ENCODE measurements around the gene DGKZ.

Gene DGKZ

DNA sequence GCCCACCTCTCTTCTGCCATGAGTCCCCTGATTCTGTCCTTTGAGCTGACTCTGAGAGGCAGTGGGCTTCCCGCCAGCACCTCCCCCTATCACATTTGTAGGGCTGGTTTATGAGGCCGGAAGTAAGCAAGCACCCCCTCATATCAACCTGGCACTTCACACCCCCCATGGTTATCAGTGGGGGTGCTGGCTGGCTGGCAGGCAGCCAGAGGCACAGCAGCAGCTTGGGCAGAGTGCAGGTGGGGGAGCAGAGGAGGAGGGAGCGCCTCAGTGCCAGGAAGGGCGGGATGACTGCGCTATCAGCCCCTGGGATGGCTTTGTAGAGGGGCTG lies 67.2 kb downstream of the DGKZ start:
- Histone ChIP-seq H3K27me3 (no peaks in the 10 kb centered on the region), H3K4me1 (no peaks in the 10 kb centered on the region), H3K9me3 (no peaks in the 10 kb centered on the region), H3K27ac (no peak overlapping the region), H3K36me3 (peaks cover 43 to 81% (median 61%) of the 10 kb centered on the region in 3 donors), H3K4me3 (no peak overlapping the region)
- intact Hi-C loops (cut with DNase I; ENCODE audit: low total_unique reads), result no loop called here
- TF ChIP-seq, protein P1, sequence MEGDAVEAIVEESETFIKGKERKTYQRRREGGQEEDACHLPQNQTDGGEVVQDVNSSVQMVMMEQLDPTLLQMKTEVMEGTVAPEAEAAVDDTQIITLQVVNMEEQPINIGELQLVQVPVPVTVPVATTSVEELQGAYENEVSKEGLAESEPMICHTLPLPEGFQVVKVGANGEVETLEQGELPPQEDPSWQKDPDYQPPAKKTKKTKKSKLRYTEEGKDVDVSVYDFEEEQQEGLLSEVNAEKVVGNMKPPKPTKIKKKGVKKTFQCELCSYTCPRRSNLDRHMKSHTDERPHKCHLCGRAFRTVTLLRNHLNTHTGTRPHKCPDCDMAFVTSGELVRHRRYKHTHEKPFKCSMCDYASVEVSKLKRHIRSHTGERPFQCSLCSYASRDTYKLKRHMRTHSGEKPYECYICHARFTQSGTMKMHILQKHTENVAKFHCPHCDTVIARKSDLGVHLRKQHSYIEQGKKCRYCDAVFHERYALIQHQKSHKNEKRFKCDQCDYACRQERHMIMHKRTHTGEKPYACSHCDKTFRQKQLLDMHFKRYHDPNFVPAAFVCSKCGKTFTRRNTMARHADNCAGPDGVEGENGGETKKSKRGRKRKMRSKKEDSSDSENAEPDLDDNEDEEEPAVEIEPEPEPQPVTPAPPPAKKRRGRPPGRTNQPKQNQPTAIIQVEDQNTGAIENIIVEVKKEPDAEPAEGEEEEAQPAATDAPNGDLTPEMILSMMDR (IDR thresholded peaks at IDR 0.05), result no peak
- DNase-seq, result no peak

DNA sequence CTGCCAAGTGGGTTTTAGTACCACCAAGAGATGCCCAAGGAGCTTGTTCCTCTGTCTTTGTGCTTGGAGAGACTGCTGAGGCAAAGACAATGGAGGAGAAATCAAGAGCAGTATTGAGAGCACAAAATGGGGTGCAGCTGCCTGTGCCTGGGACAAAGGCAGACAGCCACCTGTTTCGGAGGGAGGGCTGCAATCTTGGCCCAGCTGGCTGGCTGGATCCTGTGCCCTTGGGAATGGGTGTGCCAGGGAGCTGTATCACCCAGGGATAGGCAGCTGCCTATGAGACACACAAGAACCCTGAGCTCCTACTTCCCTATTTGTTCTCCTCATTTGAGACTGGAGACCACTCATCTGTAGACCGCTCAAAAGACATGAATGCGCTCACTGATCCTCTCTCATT lies 67.6 kb downstream of the DGKZ start:
- no peaks in the 10 kb centered on the region for H3K4me1 ChIP-seq
- intact Hi-C loops (cut with DNase I; ENCODE audit: low total_unique reads), result no loop called here
- no peak for DNase-seq
- no peak overlapping the region for H3K4me3 ChIP-seq
- no peaks in the 10 kb centered on the region for H3K27me3 ChIP-seq
- H3K9me3 ChIP-seq, result no peaks in the 10 kb centered on the region
- H3K36me3 ChIP-seq, result peaks cover 38 to 77% (median 57%) of the 10 kb centered on the region in 3 donors
- TF ChIP-seq, protein P1 (IDR thresholded peaks at IDR 0.05), result no peak
- no peak overlapping the region for H3K27ac ChIP-seq

DNA sequence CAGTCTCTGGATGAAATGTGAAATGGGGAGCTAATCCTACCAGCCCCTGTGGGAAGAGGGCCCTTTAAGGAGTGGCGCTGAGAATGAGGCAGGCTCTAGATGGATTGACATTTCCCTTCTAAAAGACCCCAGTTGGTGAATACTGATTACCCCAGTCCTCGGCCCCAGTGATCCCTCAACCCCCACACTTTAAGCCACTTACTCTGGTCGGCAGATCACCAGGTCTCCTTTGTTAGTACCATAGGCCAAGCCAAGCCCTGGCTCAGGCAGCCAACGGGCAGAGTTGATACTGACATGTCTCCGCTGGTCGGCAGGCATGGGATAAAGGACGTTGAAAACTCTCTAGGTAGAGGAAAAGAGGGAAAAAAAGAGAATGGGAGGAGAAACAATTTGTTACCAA lies 70.4 kb downstream of the DGKZ start:
- intact Hi-C loops (cut with DNase I; ENCODE audit: low total_unique reads), result no loop called here
- Histone ChIP-seq H3K27me3 (no peaks in the 10 kb centered on the region), H3K4me1 (no peaks in the 10 kb centered on the region), H3K4me3 (no peak overlapping the region), H3K36me3 (peaks cover 49 to 76% (median 54%) of the 10 kb centered on the region in 3 donors), H3K9me3 (no peaks in the 10 kb centered on the region), H3K27ac (no peak overlapping the region)
- TF ChIP-seq, protein P1 (IDR thresholded peaks at IDR 0.05), result no peak
- DNase-seq, result no peak

DNA sequence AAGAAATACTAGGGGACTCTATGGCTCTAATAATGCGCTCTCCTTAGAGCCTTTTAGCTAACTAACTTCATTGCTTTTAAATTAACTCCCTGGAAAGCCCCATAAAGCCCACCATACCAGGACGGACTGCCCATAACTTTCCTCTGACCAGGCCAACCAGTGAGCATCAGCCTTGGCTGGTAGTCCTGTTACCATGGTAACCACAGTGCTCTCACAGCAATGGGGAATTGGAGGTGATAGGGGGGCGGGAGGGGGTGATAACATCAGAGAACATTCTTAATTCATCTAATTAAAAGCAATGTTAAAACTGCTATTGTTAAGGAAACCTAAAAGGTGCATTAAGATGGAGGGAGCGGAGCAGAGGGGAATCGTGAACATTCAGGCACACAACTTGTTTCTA lies 71.5 kb downstream of the DGKZ start:
- DNase-seq, result no peak
- H3K9me3 ChIP-seq, result no peaks in the 10 kb centered on the region
- no peaks in the 10 kb centered on the region for H3K27me3 ChIP-seq
- TF ChIP-seq, protein P1 (IDR thresholded peaks at IDR 0.05), result no peak
- peaks cover 45 to 68% (median 47%) of the 10 kb centered on the region in 3 donors for H3K36me3 ChIP-seq
- no peak overlapping the region for H3K27ac ChIP-seq
- H3K4me1 ChIP-seq, result no peaks in the 10 kb centered on the region
- intact Hi-C loops (cut with DNase I; ENCODE audit: low total_unique reads), result no loop called here
- H3K4me3 ChIP-seq, result no peak overlapping the region

DNA sequence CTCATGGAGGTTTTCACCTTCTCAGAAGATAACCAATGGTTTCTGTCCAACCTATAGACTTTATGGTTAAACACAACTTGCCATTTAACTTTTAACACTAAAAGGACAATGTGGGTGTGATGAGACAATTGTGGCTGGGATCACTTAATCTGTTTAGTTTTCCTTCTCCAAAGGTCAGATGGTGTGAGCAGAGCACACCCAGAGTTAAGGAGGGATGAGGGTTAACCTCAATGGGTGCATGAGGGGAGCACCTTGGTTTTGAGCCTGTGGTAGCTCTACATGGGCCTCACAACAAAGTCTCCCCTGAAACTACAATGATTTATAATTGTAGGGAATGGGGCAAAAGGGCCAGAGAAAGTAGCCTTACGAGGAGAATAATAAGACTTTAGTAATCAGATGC lies 73.2 kb downstream of the DGKZ start:
- H3K27me3 ChIP-seq, result no peaks in the 10 kb centered on the region
- no peak overlapping the region for H3K4me3 ChIP-seq
- no peak overlapping the region for H3K27ac ChIP-seq
- intact Hi-C loops (cut with DNase I; ENCODE audit: low total_unique reads), result no loop called here
- H3K36me3 ChIP-seq, result peaks cover 29 to 60% (median 31%) of the 10 kb centered on the region in 3 donors
- H3K4me1 ChIP-seq, result no peaks in the 10 kb centered on the region
- TF ChIP-seq, protein P1 (IDR thresholded peaks at IDR 0.05), result no peak
- no peak for DNase-seq
- no peaks in the 10 kb centered on the region for H3K9me3 ChIP-seq

DNA sequence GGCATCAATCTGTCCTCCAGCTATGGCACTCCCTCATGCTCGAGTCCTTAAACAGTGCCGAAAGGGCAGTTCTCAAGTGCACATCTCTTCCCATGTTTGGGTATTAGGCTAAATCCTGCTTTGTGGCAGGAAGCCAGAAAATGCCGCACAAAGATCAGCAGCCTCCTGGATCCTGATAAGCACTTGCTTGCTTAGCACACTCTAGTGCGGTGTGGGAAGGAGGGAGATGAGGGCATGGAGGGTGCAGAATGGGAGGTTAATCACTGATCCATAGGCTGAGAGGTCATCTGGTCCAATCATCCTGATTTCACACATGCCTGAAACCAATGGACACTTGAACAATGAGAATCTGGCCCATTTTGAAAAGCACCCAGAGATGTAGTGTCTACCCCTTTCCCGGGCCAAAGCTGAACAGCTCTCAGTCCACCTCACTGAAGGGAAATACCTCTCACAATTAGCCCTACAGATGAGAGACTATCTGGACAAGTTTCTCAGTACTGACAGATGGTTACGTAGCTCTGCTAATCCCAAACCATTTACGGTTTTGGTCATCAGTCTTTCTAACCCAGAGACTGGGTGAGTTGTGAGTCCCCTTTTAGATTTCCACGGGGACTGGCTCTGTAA lies 74.1 kb downstream of the DGKZ start:
- H3K36me3 ChIP-seq, result peaks cover 21 to 56% (median 27%) of the 10 kb centered on the region in 3 donors
- intact Hi-C loops (cut with DNase I; ENCODE audit: low total_unique reads), result no loop called here
- no peak for DNase-seq
- no peaks in the 10 kb centered on the region for H3K27me3 ChIP-seq
- no peak overlapping the region for H3K27ac ChIP-seq
- TF ChIP-seq, protein P1 (IDR thresholded peaks at IDR 0.05), result no peak
- no peaks in the 10 kb centered on the region for H3K4me1 ChIP-seq
- H3K9me3 ChIP-seq, result no peaks in the 10 kb centered on the region
- H3K4me3 ChIP-seq, result no peak overlapping the region
